NCI-H748 treated with DMSO at 0.1 percent for 48 hours (cell line): ENCODE data around the gene DMRT3.
"Not testable (repeated sequence)": the region's sequence is repeated elsewhere in the genome, so short reads cannot be mapped to it uniquely, and the experiment has no call there.

Experiments used
- DNase-seq: peaks from one replicate; lab custom pipeline; 2025; lab: John Stamatoyannopoulos, UW

The DMRT3 gene

DNA sequence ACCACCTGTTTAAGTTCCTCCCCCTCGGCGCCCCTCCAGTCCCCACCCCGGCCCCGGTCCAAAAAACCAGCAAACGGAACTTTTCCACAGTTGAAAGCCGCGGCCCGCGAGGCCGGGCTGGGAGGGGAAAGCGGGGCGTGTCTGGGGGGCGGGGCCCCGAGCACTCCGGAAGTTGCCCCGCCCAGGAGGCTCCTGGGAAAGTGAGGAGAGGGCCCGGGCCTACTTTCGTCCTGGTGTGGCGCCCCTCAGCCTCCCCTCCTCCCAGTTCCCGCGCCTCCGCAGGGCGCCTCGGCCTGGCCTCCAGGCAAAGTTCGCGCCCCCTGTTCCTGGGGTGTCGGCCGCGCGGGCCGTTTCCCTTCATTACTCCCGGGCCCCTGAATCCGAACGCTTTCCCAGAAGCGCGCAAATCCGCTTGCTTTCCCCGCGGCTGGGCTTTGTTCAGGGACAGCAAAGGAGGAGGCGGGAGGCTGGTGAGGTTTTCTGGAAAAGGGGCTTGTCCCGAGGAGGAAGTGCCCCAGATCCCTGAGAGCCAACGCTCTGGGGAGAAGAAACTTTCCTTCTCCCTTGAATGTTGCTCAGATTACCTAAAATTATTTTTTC is 4.5 kb upstream of the DMRT3 start:
- DNase-seq = no peak

DNA sequence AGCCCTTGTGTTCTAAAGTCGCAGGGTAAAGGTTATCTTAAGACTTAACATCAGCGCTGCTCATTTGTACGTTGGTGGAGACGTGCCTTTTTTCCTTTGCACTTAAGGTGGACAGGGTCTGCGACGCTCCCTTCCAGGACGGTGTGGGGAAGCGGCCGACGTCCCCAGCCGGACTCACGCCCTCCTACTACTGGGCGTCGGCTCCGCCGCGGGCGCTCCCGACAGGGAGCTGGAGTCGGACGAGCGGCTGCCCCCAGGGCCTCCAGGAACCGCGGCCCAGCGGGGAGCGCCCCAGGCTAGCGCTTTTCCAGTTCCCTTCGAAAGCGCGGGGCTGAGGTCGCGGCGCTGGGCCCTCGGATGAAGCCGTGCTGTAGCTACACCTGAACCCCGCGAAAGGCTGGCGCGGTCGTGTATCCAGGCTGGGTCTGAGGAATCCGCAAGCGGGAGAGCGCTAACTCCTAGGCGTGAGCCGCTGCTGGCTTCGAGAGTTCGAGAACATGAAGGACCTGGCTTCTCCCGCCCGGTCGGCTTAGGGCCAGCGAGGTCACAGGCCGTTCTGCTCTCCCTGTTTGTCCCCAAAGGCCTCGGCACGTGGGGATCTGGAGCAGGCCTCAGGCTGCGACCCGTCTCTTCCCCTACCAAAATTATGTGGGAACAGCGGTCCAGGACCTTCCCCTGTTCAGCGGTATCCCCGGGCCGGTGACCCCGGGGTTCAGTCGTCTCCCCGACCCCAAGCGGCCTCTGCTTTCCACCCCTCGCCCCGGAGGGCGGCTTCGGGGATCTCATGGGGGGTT is 3.8 kb upstream of the DMRT3 start:
- DNase-seq = no peak

DNA sequence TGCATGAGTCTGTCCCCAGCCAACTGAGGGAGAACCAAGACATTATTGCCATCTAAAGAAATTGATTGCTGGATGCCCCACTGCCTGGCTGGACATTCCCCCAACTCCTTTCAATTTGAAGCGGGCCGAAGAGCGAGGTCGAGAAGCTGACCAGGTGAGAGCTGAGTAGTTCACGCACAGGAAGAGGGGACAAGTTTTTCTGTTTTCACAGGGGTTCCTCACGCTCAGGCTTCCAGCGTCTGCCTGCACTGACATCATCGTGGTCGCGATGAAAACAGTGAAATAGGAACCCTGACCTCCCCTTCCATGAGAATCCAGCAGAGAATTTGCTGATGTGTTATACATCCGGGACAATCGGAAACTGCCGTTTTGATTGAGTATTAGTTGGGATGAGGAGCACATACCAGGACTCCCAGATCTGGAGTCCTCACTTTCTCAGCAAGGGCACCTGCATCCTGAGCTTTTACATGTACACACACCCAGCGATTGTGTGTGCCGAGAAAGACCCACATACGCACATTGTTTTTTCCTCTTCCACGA is 3.1 kb upstream of the DMRT3 start:
- DNase-seq = no peak

DNA sequence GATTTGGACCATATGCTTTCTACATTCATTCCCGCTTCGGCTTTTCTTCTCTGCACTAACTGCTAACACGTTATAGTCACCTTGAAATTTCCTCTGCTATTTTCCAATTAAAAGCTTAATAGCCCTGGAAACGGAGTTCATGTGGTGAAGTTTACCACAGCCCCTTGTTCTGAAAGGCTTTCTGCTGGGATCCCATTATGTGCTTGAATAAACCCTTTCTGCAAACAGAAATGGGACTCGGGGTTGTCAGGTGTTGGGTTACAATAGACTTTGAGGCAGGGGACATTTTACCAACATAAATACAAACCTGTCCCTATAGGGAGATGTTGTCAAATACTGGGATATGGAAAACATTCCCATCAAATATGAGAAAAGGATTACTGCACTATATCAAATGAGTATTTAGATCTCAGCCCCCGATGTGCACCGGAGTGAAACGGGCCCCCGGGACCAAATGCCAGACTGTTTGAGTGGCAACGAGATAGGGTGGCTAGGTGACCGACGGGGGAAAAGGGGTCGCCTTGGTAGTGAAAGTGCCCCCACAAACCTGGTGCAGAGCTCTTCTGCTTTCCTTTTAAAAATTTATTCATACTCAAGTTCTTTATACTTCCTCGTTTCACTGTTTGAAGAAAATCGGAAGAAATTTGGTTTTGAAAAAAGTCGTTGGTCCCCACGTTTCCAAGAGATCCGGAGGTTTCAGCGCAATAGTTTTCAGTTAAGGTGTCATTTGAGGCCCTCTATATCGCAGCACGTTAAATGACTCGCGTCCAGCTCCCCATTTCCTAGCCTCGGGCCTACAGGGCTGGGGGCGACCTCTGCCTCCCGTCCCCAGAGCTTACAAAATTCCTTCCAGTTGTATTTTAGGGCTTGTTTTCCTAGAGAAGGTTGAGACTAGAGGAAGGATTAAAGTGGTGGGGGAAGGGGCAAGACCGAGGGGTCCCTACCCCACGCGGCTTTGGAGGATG is 2.1 kb upstream of the DMRT3 start:
- peak; percentile 85 for DNase-seq

DNA sequence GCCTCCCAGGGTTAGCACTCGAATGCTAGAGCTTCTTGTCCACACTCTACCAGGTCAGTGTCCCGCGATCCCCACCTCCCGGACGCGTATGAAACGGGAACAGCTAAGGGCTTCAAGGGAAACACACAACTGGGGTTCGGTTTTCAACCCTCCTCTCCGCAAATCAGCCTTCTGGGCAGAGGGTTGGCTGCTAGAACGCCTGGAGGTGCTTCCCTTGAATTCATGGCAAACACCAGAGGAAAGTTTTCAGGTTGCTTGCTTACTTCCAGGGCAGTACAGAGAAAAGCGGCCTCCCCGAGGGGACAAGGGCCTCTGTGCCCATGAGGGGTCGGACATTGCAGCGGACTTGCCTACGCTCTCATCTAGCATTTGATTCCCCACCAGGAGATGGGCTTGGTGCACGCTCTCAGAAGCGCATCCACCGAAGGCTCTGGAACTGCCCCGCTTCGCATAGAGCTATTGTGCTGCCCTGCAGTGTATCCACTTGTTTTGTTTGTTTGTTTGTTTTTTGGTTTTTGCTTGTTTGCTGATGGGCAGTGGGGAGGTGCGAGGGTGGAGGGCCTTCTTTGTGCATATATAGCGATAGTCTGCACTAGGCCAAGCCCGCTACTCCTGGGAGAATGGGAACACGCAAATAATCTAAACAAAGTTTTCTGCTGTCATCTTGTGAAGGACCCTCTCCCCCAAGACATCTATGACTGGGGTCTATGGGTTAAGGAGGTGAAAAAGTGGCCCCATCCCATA is 1.3 kb upstream of the DMRT3 start:
- DNase-seq = no peak

DNA sequence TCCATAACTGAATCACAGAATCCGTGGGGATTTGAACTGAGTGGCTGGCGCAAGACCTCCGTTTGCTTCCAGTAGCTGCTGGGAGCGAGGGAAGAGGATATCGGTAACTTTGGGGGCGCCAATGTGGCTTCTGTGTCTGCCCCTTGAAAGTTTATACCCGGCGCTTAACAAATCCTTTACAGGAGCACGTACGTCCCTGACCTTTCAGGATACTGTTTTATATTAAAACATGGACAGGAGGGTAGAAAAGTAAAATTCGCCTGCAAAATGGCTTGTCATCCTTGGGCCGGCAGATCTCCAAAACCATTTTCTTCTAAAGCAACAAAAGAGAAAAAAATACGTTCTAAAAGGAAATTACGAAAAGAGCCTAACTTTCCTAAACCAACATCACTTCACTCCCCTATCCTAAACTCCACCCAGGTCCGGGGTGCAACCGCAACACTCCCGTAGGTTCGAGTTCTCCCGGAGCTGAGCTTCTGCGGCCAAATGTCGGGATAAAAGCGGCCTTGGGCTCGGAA is 656 bp upstream of the DMRT3 start:
- no peak for DNase-seq

DNA sequence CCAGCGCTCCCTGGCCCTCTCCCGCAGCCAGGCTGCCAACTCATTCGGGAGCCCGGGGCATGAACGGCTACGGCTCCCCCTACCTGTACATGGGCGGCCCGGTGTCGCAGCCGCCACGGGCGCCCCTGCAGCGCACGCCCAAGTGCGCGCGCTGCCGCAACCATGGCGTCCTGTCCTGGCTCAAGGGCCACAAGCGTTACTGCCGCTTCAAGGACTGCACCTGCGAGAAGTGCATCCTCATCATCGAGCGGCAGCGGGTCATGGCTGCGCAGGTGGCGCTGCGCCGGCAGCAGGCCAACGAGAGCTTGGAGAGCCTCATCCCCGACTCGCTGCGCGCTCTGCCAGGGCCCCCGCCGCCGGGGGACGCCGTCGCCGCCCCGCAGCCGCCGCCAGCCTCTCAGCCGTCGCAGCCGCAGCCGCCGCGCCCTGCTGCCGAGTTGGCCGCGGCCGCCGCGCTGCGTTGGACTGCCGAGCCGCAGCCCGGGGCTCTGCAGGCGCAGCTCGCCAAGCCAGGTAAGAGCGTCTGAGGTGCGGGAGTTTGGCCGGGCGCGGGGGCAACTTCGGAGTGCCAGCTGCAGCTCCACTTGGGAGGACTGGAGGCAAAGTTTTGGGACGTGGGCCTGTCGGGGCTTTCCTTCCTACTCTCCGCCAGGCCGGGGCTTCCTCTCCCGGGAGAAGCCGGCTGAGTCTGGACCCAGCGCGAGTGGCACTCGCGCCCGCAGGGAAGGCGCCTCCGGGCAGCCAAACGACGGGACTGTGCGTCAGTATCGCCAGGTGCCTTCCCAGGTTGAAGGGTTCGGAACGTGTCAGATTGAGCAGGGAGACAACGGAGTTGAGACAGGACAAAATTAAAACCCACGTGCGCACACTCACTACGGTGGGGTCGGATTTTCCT is 735 bp downstream of the DMRT3 start:
- DNase-seq = peak; percentile 45

DNA sequence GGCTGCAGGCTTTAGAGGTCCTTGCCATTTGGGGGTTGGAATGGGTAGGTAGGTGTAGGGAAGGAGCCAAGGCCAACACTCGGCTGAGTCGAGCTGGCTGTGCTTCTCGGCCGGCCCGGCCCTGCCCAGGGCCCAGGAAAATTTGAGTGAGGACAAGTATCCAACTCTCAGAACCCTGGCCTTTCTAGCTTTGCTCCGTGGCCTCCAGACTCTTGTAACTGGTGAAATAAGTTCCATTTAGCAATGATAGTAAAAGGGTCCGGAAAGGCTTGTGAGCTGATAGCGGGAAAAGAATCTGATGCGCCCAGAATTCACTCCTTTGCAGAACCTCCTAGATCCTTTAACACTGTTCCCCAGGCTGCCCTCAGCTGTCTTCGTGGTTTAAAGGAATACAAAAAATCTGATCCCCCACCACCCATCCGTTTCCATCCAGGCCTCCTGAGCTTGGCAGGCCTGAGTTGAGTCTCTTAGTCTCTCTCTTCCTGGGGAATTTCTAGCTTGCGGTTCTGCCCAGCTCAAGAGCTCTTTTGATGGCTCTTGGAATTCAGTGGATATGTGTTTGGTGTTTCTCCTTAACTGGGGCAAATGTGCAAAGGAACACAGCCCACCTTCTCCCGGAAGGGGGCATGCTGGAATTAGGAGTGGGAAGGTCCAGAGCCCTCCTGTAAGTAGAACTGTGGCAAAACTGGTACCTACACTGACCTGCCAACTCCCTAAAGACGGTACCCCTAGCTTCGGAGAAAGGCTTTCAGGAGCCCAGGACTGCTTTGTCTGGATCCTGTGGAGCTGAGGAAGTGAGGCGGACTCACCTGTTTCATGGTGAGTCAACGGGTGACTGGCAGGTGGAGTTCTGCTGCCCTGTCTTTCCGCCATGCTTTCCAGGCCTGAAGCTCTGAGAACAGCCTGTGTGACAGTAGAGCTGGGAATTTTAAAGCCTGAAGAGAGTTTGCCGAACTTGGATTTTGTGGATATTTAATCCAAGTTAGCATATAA is 1.7 kb downstream of the DMRT3 start:
- no peak for DNase-seq

DNA sequence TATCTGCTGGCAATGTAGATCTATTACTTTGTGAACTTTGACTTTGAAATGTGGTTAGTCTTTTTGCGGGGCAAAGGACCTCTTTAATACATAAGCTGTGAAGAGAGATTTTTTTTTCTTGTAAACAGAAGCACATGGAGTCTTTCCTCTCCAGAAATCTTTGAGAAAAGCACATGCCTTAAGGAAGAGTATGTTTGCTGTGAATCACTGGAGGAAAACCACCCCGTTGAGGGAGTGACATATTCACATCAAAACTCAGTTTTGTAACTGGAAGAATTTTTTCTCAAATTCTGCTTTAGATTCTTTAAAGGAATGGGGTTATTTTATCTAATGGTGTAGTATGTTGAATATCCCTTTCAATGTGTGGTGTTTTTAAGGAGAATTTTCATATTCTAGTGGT is 3.5 kb downstream of the DMRT3 start:
- no peak for DNase-seq

DNA sequence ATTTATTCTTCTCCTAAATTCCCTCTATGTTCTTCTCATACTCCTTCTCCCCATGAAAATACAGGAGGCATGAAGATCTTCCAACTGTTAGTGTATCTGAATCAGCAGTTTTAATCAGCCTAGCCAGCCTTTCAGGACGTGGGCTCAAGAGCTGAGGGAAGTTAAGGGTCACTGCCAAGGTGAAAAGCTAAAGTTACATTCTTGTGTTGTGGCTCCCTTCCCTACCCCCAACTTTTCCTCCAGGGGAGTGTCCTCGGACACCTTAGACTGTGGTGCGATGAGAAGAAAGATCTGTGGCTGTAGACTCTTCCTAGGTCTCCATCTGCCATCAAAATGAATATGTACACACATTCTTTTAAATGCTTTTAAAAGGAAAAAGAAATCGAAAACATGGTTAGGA is 4.2 kb downstream of the DMRT3 start:
- no peak for DNase-seq

DNA sequence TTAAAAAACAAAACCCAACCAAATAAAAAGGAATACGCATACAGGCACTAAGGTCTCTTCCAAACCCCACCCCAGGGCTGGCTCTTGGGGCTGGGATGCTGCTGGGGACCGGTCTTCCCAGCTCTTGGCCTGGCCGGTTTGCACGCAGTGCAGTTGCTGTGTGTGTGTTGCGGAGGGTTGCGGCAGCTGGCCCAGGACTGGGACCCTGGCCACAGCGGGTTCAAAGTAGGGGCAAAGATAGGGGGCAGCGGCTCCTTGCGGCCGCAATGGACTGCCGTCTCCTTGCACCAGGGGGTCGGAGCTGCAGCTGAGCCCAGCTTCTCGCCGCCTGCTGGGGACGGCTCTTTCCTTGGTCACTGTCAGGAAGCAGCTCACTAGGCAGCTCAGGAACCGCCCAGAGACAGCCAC is 5.0 kb downstream of the DMRT3 start:
- DNase-seq = no peak

DNA sequence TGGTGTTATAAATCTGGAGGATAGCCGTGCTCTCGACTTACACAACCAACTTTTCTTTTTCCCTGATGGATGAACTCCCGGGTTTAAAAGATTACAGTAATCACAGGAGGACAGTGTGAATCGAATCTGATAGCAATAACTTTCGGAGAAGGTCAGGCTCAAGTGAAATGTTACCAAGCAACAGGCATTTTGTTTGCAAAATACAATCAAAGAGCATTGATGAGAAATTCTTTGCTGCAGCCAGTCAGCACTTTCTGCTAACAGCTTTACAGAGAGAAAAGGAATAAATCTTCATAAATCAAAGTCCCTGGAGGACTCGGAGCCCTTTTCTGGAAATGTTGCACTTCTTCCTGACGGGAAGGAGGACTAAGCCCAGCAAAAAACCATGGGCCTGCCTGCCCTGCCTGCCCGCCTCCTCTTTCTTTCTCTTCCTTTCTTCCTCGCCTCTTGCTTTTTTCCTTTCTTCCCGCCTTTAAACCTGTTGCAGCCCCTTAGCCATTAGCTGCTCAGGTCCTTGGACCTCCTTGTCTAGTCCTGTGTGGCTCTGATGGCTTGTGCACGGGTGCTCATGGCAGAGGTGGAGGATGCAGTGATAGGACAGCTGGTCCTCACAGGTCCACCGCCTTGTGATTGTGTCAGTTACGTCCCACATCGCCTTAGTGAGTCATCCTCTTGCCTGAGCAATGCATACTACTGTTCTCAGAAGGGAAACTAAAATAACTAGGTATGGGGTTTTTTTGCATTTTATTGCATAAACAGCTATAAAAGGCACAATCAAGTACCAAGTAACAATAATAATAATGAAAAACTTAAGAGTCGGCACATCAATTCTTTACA is 6.2 kb downstream of the DMRT3 start:
- DNase-seq = no peak

DNA sequence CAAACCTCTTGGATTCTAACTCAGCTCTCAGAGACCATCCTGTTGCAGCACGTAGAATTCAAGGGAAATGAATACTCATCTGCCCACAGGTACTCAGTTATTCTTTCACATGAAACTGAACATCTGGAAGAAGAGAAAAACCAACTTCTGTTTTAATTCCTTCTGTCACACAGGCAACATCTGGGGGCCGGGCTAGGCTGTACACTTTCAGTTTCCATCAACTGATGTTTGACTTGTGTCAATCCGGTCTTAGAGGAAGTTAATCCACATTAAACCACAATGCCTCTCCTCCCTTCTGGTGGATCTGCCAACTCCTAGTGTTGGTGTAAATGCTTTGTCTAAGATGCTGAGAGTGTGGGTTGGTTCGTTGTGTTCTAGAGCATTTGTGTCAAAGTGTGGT is 17.6 kb downstream of the DMRT3 start:
- no peak for DNase-seq

DNA sequence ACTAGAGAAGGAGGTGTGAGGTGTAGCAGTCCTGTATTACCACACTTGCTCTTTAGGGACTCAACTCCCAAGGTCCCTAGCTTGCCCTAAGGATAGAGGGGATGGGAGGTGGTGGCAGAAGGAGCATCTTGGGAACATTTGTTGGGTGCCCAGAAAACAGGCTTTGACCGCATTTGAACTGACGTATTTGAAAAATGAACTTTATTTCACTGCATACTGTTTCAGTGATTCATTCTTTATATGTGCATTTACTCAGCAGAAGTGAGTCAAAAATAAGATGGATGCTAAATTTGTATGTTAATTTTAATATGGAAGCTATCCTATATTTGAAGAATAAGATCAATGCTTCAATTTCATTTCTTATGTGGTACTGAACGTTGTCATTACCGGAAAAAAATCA is 18.7 kb downstream of the DMRT3 start:
- DNase-seq = no peak

DNA sequence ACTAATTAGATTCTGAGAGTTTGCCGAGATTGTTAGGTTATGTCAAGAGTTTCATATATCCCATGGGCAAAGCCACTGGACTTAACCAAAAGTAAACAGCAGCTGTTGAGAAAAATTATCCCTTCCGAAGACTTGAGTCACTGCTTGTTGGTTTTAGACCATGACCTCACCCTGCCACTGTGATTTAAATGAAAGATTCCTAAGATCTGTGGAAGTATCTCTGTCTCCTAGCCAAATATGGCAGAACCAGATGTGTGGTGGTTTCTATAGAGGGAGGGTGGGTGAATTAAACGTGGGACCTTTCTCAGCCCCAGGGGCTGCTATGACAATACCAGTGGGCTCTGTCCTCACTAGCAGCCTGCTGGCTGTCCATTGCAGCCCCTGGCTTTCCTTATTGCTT is 19.3 kb downstream of the DMRT3 start:
- no peak for DNase-seq

DNA sequence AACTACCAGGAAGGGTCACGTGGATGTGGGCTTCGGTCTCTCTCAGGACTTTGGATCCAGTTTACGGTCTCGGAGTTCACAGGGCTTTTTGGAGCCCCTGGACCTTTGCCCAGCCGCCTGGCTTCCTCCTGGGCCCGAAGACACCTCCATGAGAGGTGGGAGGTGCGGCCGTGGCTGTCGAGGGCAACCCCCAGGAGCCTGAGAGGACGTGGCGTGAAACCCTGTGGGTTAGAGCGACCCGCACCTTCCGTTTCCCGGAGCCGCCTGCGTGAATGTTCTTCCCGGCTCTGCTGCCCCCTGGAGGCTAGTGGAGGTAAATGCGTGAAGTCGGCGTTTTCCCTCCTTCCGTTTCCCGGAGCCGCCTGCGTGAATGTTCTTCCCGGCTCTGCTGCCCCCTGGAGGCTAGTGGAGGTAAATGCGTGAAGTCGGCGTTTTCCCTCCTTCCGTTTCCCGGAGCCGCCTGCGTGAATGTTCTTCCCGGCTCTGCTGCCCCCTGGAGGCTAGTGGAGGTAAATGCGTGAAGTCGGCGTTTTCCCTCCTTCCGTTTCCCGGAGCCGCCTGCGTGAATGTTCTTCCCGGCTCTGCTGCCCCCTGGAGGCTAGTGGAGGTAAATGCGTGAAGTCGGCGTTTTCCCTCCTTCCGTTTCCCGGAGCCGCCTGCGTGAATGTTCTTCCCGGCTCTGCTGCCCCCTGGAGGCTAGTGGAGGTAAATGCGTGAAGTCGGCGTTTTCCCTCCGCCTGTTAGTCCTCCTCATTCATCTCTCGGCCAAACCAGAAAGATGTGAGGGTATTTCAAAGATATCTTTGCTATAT is 22.1 kb downstream of the DMRT3 start:
- DNase-seq = not testable (repeated sequence)

DNA sequence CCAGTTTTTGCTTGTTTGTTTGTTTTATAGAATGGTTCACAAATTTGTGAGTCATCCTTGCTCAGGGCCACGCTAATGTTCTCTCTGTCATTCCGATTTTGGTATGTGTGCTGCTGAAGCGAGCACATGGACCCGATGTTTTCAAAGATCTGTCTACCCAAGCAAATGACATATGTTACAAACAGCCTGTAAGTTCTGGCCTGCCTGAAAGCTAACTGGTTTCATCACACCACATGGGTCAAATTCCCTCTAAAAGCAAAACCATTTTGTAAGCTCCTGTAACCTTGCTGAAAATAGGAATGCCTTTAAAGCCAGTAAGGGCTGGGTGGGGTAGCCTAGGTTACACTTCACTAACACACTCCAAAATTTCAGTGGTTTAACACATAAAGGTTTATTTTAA is 25.4 kb downstream of the DMRT3 start:
- DNase-seq = no peak
